Activated CD4-positive, alpha-beta T cell treated with anti-CD3 and anti-CD28 coated beads for 24 hours (primary cell): ENCODE measurements around the gene FAM167B.

Experiments used
- DNase-seq, 2 donors: peaks; one replicate each; pipeline ENCODE4 v3.0.0-alpha.2; 2020; ENCODE audit warnings: low read depth in 2 of 2

Gene FAM167B

GRCh38 chr1:32246888-32247273 is at the start of gene FAM167B:
TSS of gene FAM167B (plus strand) at chr1:32247222. CDS start at chr1:32247422, 200 bp downstream.
- no peak for DNase-seq

GRCh38 chr1:32197837-32198236 is 49.2 kb upstream of the FAM167B start:
- no peak for DNase-seq

- DNase-seq, result no peak
Observed at GRCh38 chr1:32198237-32199042, 48.6 kb upstream of the FAM167B start.

GRCh38 chr1:32199043-32199716 is 47.8 kb upstream of the FAM167B start:
- no peak for DNase-seq

GRCh38 chr1:32199717-32200072 is 47.3 kb upstream of the FAM167B start:
- DNase-seq, result no peak

GRCh38 chr1:32200226-32201010 is 46.6 kb upstream of the FAM167B start, which contains the start of gene CCDC28B:
TSS of gene CCDC28B (plus strand) at chr1:32200595. CDS start at chr1:32201936, 1,341 bp downstream.
- peak in 1 of 2 donors; percentile 29 for DNase-seq

- DNase-seq, result peak; percentile 68 to 80
Observed at GRCh38 chr1:32201011-32201855, 45.8 kb upstream of the FAM167B start.

- DNase-seq, result no peak
Observed at GRCh38 chr1:32204943-32205361, 42.1 kb upstream of the FAM167B start.

- DNase-seq, result peak; percentile 74 to 79
Observed at GRCh38 chr1:32205401-32206370, 41.3 kb upstream of the FAM167B start, which contains the start of gene IQCC. TSS of gene IQCC (plus strand) at chr1:32205671. CDS start at chr1:32205682, 11 bp downstream.

GRCh38 chr1:32208469-32208868 is 38.6 kb upstream of the FAM167B start:
- DNase-seq, result no peak

- no peak for DNase-seq
Observed at GRCh38 chr1:32208891-32209328, 38.1 kb upstream of the FAM167B start, which contains the start of gene DCDC2B. TSS of gene DCDC2B (plus strand) at chr1:32209089. CDS start at chr1:32209094, 5 bp downstream.

GRCh38 chr1:32215629-32216480 is 31.2 kb upstream of the FAM167B start:
- peak; percentile 39 to 47 for DNase-seq

GRCh38 chr1:32216566-32216965 is 30.5 kb upstream of the FAM167B start:
- no peak for DNase-seq

- no peak for DNase-seq
Observed at GRCh38 chr1:32219022-32219421, 28.0 kb upstream of the FAM167B start.

- DNase-seq, result no peak
Observed at GRCh38 chr1:32220746-32221580, 26.1 kb upstream of the FAM167B start.

GRCh38 chr1:32221581-32221979 is 25.4 kb upstream of the FAM167B start:
- no peak for DNase-seq

GRCh38 chr1:32221980-32222755 is 24.9 kb upstream of the FAM167B start, which contains the start of the genes EIF3I and TMEM234:
TSS of gene EIF3I (plus strand) at chr1:32222407. CDS start at chr1:32222442, 35 bp downstream.
TSS of gene TMEM234 (minus strand) at chr1:32222353. CDS start at chr1:32222322, 31 bp downstream.
- peak; percentile 82 to 85 for DNase-seq
